ENCODE data around the gene BHMT2.

Gene BHMT2

DNA sequence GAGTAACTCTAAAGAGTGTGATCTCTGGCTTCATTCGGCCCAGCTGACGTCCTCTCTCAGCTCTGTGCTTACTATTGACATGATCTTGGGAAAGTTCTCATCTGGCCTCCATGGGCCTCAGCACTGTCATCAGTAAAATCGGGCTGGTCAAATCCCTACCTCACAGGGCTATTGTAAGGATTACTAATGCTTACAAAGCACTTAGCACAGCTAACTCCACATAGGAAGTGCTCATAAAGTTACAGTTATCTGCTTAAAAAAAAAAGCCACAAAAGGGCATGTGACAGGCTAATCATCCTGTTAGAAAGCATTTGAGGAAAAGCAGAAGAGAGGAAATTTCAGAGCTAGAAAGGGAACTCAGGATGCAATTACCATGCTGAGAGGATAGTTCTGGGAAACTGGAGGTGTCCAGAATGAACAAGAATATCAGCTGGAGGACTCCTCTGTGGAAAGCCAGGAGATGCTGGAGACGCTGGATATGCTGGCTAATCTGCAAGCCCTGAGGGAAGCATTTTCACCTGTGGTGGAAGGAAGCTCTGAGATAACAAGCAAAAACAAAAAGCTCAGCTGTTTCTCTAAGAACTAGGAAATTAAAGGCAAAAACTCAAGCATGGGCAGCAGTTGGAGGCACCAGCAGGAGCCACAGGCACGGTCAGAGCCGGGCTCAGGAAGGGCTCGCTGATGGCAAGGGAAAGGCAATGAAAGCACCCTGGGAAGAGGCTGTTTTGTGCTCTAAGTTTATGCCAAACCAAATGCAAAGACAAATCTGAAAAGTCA, 37.6 kb downstream of the BHMT2 start:
- Histone ChIP-seq H4K20me1 (ENCODE audit: control insufficient read depth, insufficient read depth, low read depth, low read length) (no peaks in the 10 kb centered on the region), H3K79me2 (ENCODE audit: control insufficient read depth, low read length) (no peaks in the 10 kb centered on the region), H3K4me2 (ENCODE audit: low read length) (no peak overlapping the region), H3K27ac (ENCODE audit: low read depth, low read length) (no peak overlapping the region), H3K4me3 (ENCODE audit: low read length) (no peak overlapping the region), H3F3A (ENCODE audit: control insufficient read depth, insufficient read depth) (no peaks in the 10 kb centered on the region), H3K27me3 (ENCODE audit: control insufficient read depth, low read length) (peaks cover 17% of the 10 kb centered on the region), H3K9me3 (ENCODE audit: control insufficient read depth, insufficient read depth, low read length) (no peaks in the 10 kb centered on the region), H3K4me1 (ENCODE audit: control insufficient read depth, low read length) (no peaks in the 10 kb centered on the region), H3K9me2 (replicated peaks; ENCODE audit: control insufficient read depth, low read length) (no peaks in the 10 kb centered on the region), H3K36me3 (ENCODE audit: control insufficient read depth, low read length) (no peaks in the 10 kb centered on the region)
- TF ChIP-seq EZH2phosphoT487 (IDR thresholded peaks at IDR 0.05; ENCODE audit: borderline replicate concordance, low read length) = no peak
- TF ChIP-seq, protein P1, sequence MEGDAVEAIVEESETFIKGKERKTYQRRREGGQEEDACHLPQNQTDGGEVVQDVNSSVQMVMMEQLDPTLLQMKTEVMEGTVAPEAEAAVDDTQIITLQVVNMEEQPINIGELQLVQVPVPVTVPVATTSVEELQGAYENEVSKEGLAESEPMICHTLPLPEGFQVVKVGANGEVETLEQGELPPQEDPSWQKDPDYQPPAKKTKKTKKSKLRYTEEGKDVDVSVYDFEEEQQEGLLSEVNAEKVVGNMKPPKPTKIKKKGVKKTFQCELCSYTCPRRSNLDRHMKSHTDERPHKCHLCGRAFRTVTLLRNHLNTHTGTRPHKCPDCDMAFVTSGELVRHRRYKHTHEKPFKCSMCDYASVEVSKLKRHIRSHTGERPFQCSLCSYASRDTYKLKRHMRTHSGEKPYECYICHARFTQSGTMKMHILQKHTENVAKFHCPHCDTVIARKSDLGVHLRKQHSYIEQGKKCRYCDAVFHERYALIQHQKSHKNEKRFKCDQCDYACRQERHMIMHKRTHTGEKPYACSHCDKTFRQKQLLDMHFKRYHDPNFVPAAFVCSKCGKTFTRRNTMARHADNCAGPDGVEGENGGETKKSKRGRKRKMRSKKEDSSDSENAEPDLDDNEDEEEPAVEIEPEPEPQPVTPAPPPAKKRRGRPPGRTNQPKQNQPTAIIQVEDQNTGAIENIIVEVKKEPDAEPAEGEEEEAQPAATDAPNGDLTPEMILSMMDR (IDR thresholded peaks at IDR 0.05; ENCODE audit: low read depth, low read length, poor library complexity, severe bottlenecking) = no peak

DNA sequence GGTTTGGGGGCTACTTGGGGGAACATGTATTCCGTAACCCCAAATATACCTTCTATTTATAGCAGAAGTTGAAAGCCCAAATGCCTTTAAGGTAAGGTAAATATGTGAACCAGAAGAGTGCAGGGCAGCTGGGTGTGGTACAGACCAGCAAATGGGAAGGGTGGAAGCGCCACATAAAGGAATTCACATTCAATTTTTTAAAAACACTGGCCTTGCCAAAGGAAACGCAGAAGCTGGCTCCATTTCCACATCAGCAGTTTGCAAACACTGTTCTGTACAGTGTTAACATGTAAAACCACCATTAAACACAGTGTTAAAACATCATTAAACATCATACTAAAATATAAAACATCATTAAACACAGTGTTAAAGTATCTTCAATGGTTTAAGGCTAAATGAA, 38.5 kb downstream of the BHMT2 start:
- Histone ChIP-seq H3K9me2 (replicated peaks; ENCODE audit: control insufficient read depth, low read length) (no peaks in the 10 kb centered on the region), H3K4me3 (ENCODE audit: low read length) (no peak overlapping the region), H3K4me2 (ENCODE audit: low read length) (no peak overlapping the region), H3K36me3 (ENCODE audit: control insufficient read depth, low read length) (no peaks in the 10 kb centered on the region), H3F3A (ENCODE audit: control insufficient read depth, insufficient read depth) (no peaks in the 10 kb centered on the region), H3K27me3 (ENCODE audit: control insufficient read depth, low read length) (peaks cover 21% of the 10 kb centered on the region), H3K27ac (ENCODE audit: low read depth, low read length) (no peak overlapping the region), H3K4me1 (ENCODE audit: control insufficient read depth, low read length) (no peaks in the 10 kb centered on the region), H4K20me1 (ENCODE audit: control insufficient read depth, insufficient read depth, low read depth, low read length) (no peaks in the 10 kb centered on the region), H3K79me2 (ENCODE audit: control insufficient read depth, low read length) (no peaks in the 10 kb centered on the region), H3K9me3 (ENCODE audit: control insufficient read depth, insufficient read depth, low read length) (no peaks in the 10 kb centered on the region)
- TF ChIP-seq, protein P1 (IDR thresholded peaks at IDR 0.05; ENCODE audit: low read depth, low read length, poor library complexity, severe bottlenecking) = no peak
- no peak for TF ChIP-seq EZH2phosphoT487 (IDR thresholded peaks at IDR 0.05; ENCODE audit: borderline replicate concordance, low read length)

DNA sequence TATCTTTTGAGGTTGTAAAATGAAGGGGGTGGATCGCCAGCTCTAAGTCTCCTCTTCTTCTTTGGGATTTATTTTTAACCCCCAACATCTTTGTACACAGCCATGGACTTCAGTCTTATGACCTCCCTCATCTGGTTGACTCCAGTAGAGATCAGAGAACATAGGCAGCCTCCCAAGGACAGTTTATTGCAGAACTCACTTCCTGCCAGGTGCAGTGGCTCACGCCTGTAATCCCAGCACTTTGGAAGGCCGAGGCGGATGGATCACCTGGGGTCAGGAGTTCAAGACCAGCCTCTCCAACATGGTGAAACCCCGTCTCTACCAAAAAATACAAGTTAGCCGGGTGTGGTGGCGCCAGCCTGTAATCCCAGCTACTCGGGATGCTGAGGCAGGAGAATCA, 39.2 kb downstream of the BHMT2 start:
- Histone ChIP-seq H3K4me3 (ENCODE audit: low read length) (no peak overlapping the region), H3K79me2 (ENCODE audit: control insufficient read depth, low read length) (no peaks in the 10 kb centered on the region), H3K4me2 (ENCODE audit: low read length) (no peak overlapping the region), H3K27me3 (ENCODE audit: control insufficient read depth, low read length) (peaks cover 21% of the 10 kb centered on the region), H4K20me1 (ENCODE audit: control insufficient read depth, insufficient read depth, low read depth, low read length) (no peaks in the 10 kb centered on the region), H3K9me2 (replicated peaks; ENCODE audit: control insufficient read depth, low read length) (no peaks in the 10 kb centered on the region), H3K4me1 (ENCODE audit: control insufficient read depth, low read length) (no peaks in the 10 kb centered on the region), H3F3A (ENCODE audit: control insufficient read depth, insufficient read depth) (no peaks in the 10 kb centered on the region), H3K9me3 (ENCODE audit: control insufficient read depth, insufficient read depth, low read length) (no peaks in the 10 kb centered on the region), H3K36me3 (ENCODE audit: control insufficient read depth, low read length) (no peaks in the 10 kb centered on the region), H3K27ac (ENCODE audit: low read depth, low read length) (no peak overlapping the region)
- TF ChIP-seq, protein P1 (IDR thresholded peaks at IDR 0.05; ENCODE audit: low read depth, low read length, poor library complexity, severe bottlenecking) = no peak
- no peak for TF ChIP-seq EZH2phosphoT487 (IDR thresholded peaks at IDR 0.05; ENCODE audit: borderline replicate concordance, low read length)
